Retina (tissue), 1 donor: ENCODE results near the gene INTS6.
A peak's percentile ranks its signal among the peaks of the same experiment; 100 is the strongest.

Experiments
- DNase-seq: peaks from one replicate; pipeline ENCODE4 v3.0.0-alpha.2; 2016

INTS6 gene

GRCh38 chr13:51397262-51397941 is 55.4 kb downstream of the INTS6 start:
- peak; percentile 13 for DNase-seq

- DNase-seq = no peak
Observed at GRCh38 chr13:51396352-51396751, 56.5 kb downstream of the INTS6 start.

GRCh38 chr13:51394724-51395123 is 58.1 kb downstream of the INTS6 start:
- no peak for DNase-seq

GRCh38 chr13:51385114-51385513 is 67.7 kb downstream of the INTS6 start:
- DNase-seq = no peak

- DNase-seq = no peak
Observed at GRCh38 chr13:51380269-51380668, 72.6 kb downstream of the INTS6 start.

- no peak for DNase-seq
Observed at GRCh38 chr13:51373451-51373850, 79.4 kb downstream of the INTS6 start.

- DNase-seq = no peak
Observed at GRCh38 chr13:51371768-51372399, 81.0 kb downstream of the INTS6 start.

- DNase-seq = no peak
Observed at GRCh38 chr13:51370811-51371210, 82.0 kb downstream of the INTS6 start.

- no peak for DNase-seq
Observed at GRCh38 chr13:51370116-51370515, 82.7 kb downstream of the INTS6 start.

- DNase-seq = no peak
Observed at GRCh38 chr13:51364404-51365008, 88.3 kb downstream of the INTS6 start.

- DNase-seq = no peak
Observed at GRCh38 chr13:51363625-51364024, 89.2 kb downstream of the INTS6 start.

GRCh38 chr13:51361106-51361505 is 91.7 kb downstream of the INTS6 start:
- DNase-seq = no peak

GRCh38 chr13:51360489-51360888 is 92.3 kb downstream of the INTS6 start:
- DNase-seq = no peak

GRCh38 chr13:51359352-51359751 is 93.5 kb downstream of the INTS6 start:
- no peak for DNase-seq

GRCh38 chr13:51357928-51358595 is 94.8 kb downstream of the INTS6 start:
- no peak for DNase-seq

GRCh38 chr13:51355217-51355616 is 97.6 kb downstream of the INTS6 start:
- DNase-seq = no peak

- DNase-seq = no peak
Observed at GRCh38 chr13:51349016-51349415, 103.8 kb downstream of the INTS6 start.

- no peak for DNase-seq
Observed at GRCh38 chr13:51348069-51348967, 104.5 kb downstream of the INTS6 start.

GRCh38 chr13:51347099-51347498 is 105.7 kb downstream of the INTS6 start:
- no peak for DNase-seq

- no peak for DNase-seq
Observed at GRCh38 chr13:51346397-51346796, 106.4 kb downstream of the INTS6 start.

GRCh38 chr13:51343475-51343874 is 109.4 kb downstream of the INTS6 start:
- no peak for DNase-seq

- no peak for DNase-seq
Observed at GRCh38 chr13:51342706-51343105, 110.1 kb downstream of the INTS6 start.

- DNase-seq = no peak
Observed at GRCh38 chr13:51341791-51342190, 111.0 kb downstream of the INTS6 start.
